H9 (cell line): ENCODE data around the gene APOL4. TPM values are rescaled to one million over a fixed set of nuclear protein-coding genes. Genes with fewer than 3 reads are reported as not detected.

ENCODE experiments used
- DNase-seq: peaks from one replicate; pipeline ENCODE4 v3.0.0-alpha.2; 2017
- H2AFZ ChIP-seq: one replicate; pipeline ENCODE4 v1.6.1; 2013; ENCODE audit warnings: mild to moderate bottlenecking, low read length, control low read depth, moderate library complexity
- H2AK5ac ChIP-seq: 2 replicates; pipeline ENCODE4 v1.6.1; 2013; ENCODE audit warnings: low read length, control low read depth, mixed read lengths; ENCODE audit not compliant: insufficient read length
- H2BK120ac ChIP-seq: one replicate; pipeline ENCODE4 v1.6.1; 2013; ENCODE audit warnings: low read depth, mild to moderate bottlenecking, low read length, control low read depth, inconsistent platforms; ENCODE audit not compliant: poor library complexity, severe bottlenecking
- H2BK12ac ChIP-seq: 2 replicates; pipeline ENCODE4 v1.6.1; 2013; ENCODE audit warnings: low read length, control low read depth, mixed read lengths, low read depth; ENCODE audit not compliant: insufficient read length
- H2BK15ac ChIP-seq: 2 replicates; pipeline ENCODE4 v1.6.1; 2013; ENCODE audit warnings: low read depth, low read length, control low read depth
- H2BK20ac ChIP-seq: one replicate; pipeline ENCODE4 v1.6.1; 2013; ENCODE audit warnings: low read depth, mild to moderate bottlenecking, low read length, control low read depth, inconsistent platforms; ENCODE audit not compliant: poor library complexity, severe bottlenecking
- H2BK5ac ChIP-seq: 2 replicates; pipeline ENCODE4 v1.6.1; 2013; ENCODE audit warnings: low read length, control low read depth, mixed read lengths; ENCODE audit not compliant: insufficient read length
- H3K14ac ChIP-seq: 2 replicates; pipeline ENCODE4 v1.6.1; 2013; ENCODE audit warnings: low read length, control low read depth; ENCODE audit not compliant: insufficient read depth
- H3K18ac ChIP-seq: 2 replicates; pipeline ENCODE4 v1.6.1; 2013; ENCODE audit warnings: low read depth, mild to moderate bottlenecking, mixed read lengths, low read length, control low read depth; ENCODE audit not compliant: insufficient read length
- H3K23ac ChIP-seq: 2 replicates; pipeline ENCODE4 v1.6.1; 2013; ENCODE audit warnings: low read length, control low read depth, mixed read lengths, low read depth; ENCODE audit not compliant: insufficient read length
- H3K23me2 ChIP-seq: 2 replicates; pipeline ENCODE4 v1.6.1; 2013; ENCODE audit warnings: low read depth, mild to moderate bottlenecking, mixed read lengths, low read length, control low read depth; ENCODE audit not compliant: insufficient read length, poor library complexity, severe bottlenecking
- H3K27ac ChIP-seq: 2 replicates; pipeline ENCODE4 v1.5.1; 2013; ENCODE audit warnings: low read length, control low read depth, mixed read lengths, low read depth; ENCODE audit not compliant: insufficient read length
- H3K27me3 ChIP-seq: 2 replicates; pipeline ENCODE4 v1.6.1; 2013; ENCODE audit warnings: low read length, control low read depth, inconsistent platforms; ENCODE audit not compliant: insufficient read depth
- H3K4ac ChIP-seq: 2 replicates; pipeline ENCODE4 v1.6.1; 2013; ENCODE audit warnings: low read depth, mild to moderate bottlenecking, control low read depth, inconsistent platforms, low read length, moderate library complexity
- H3K4me1 ChIP-seq: 2 replicates; pipeline ENCODE4 v1.6.1; 2013; ENCODE audit warnings: low read length, control low read depth, inconsistent platforms; ENCODE audit not compliant: insufficient read depth
- H3K4me2 ChIP-seq: 2 replicates; pipeline ENCODE4 v1.6.1; 2013; ENCODE audit warnings: low read length, control low read depth, mixed read lengths; ENCODE audit not compliant: insufficient read length, insufficient read depth
- H3K56ac ChIP-seq: 2 replicates; pipeline ENCODE4 v1.6.1; 2013; ENCODE audit warnings: low read depth, mild to moderate bottlenecking, mixed read lengths, low read length, control low read depth; ENCODE audit not compliant: insufficient read length
- H3K79me1 ChIP-seq: 2 replicates; pipeline ENCODE4 v1.6.1; 2013; ENCODE audit warnings: low read depth, mild to moderate bottlenecking, moderate library complexity, low read length, control low read depth, inconsistent platforms; ENCODE audit not compliant: insufficient read depth, poor library complexity, severe bottlenecking
- H3K79me2 ChIP-seq: 2 replicates; pipeline ENCODE4 v1.6.1; 2013; ENCODE audit warnings: low read length, control low read depth, inconsistent platforms; ENCODE audit not compliant: insufficient read depth
- H3K9ac ChIP-seq: 2 replicates; pipeline ENCODE4 v1.6.1; 2013; ENCODE audit warnings: low read length, control low read depth, mixed read lengths; ENCODE audit not compliant: insufficient read length; ENCODE audit errors: extremely low read depth
- H3K9me3 ChIP-seq: one replicate; pipeline ENCODE4 v1.6.1; 2013; ENCODE audit warnings: low read depth, low read length, inconsistent platforms; ENCODE audit not compliant: control insufficient read depth
- H3T11ph ChIP-seq: one replicate; pipeline ENCODE4 v1.6.1; 2013; ENCODE audit warnings: mild to moderate bottlenecking, low read length, control low read depth, inconsistent platforms
- H4K20me1 ChIP-seq: one replicate; pipeline ENCODE4 v1.6.1; 2013; ENCODE audit not compliant: control insufficient read depth, insufficient read length, insufficient read depth
- H4K5ac ChIP-seq: 2 replicates; pipeline ENCODE4 v1.6.1; 2013; ENCODE audit warnings: low read depth, mild to moderate bottlenecking, mixed read lengths, low read length, control low read depth; ENCODE audit not compliant: insufficient read length
- H4K8ac ChIP-seq: replicated peaks from 2 replicates; pipeline ENCODE4 v1.6.1; 2013; ENCODE audit warnings: low read length, control low read depth, mixed read lengths, low read depth; ENCODE audit not compliant: insufficient read length
- H4K91ac ChIP-seq: 2 replicates; pipeline ENCODE4 v1.6.1; 2013; ENCODE audit warnings: low read depth, mild to moderate bottlenecking, moderate library complexity, mixed read lengths, low read length, control low read depth; ENCODE audit not compliant: insufficient read length
- H3K27ac Mint-ChIP-seq, 3 experiments: 2 replicates in 2 of 3; 3 replicates in 1 of 3; pipeline ENCODE4 v1.8.0; 2020 to 2021; ENCODE audit warnings: mixed read lengths in 3 of 3, mild to moderate bottlenecking in 1 of 3, moderate library complexity in 1 of 3
- H3K27me3 Mint-ChIP-seq: 2 replicates; pipeline ENCODE4 v1.8.0; 2021; ENCODE audit warnings: low read depth, mild to moderate bottlenecking, moderate library complexity, mixed read lengths
- H3K36me3 Mint-ChIP-seq, 3 experiments: 2 replicates in 2 of 3; 3 replicates in 1 of 3; pipeline ENCODE4 v1.8.0; 2020 to 2021; ENCODE audit warnings: low read depth in 3 of 3, mixed read lengths in 3 of 3; ENCODE audit not compliant: insufficient read depth in 1 of 3
- H3K4me1 Mint-ChIP-seq, 2 experiments: 2 replicates each; pipeline ENCODE4 v1.8.0; 2020; ENCODE audit warnings: mixed read lengths in 2 of 2
- H3K4me3 Mint-ChIP-seq, 2 experiments: 2 replicates in 1 of 2; 3 replicates in 1 of 2; pipeline ENCODE4 v1.8.0; 2020 to 2021; ENCODE audit warnings: mild to moderate bottlenecking in 2 of 2, mixed read lengths in 2 of 2, moderate library complexity in 1 of 2
- H3K9me3 Mint-ChIP-seq, 2 experiments: 2 replicates in 1 of 2; 3 replicates in 1 of 2; pipeline ENCODE4 v1.8.0; 2020; ENCODE audit warnings: mild to moderate bottlenecking in 2 of 2, mixed read lengths in 2 of 2, moderate library complexity in 1 of 2
- CTCF ChIP-seq: fragments of 200-600 bp; sonication (generic); conservative IDR thresholded peaks from 3 replicates; pipeline ENCODE4 v1.8.0; 2021; ENCODE audit warnings: antibody characterized with exemption, mild to moderate bottlenecking
- WGBS: extraction: QIAGEN DNeasy Blood & Tissue Kit; methylation state at CpG from one replicate; pipeline ENCODE4 v1.1.7; 2013; ENCODE audit warnings: missing lambda C conversion rate, low lambda C conversion rate, mixed read lengths; ENCODE audit not compliant: insufficient read length; ENCODE audit errors: extremely low coverage; 5-methylcytosine and 5-hydroxymethylcytosine counted together
- total RNA-seq: library from RNA; stranded (reverse); gene quantifications from 2 replicates; pipeline ENCODE4 v1.2.1, GENCODE V29; 2021

The APOL4 gene
- total RNA-seq, 1 experiment from 2014 or later = not detected

- Histone ChIP-seq H4K20me1 (peaks cover 3% of the 10 kb centered on the region), H3K23me2 (no peaks in the 10 kb centered on the region), H4K8ac (no peak overlapping the region), H3K56ac (no peak overlapping the region), H3K14ac (no peak overlapping the region), H3K79me1 (no peaks in the 10 kb centered on the region), H3K9ac (no peak overlapping the region), H3K4me2 (no peak overlapping the region), H3K9me3 (no peaks in the 10 kb centered on the region), H2BK120ac (no peak overlapping the region), H2BK5ac (no peak overlapping the region), H3K4ac (no peak overlapping the region), H3K4me1 (no peaks in the 10 kb centered on the region), H3K23ac (no peak overlapping the region), H3K27ac (no peak overlapping the region), H2BK20ac (no peak overlapping the region), H4K5ac (no peak overlapping the region), H4K91ac (no peak overlapping the region), H3K27me3 (no peaks in the 10 kb centered on the region), H2BK15ac (no peak overlapping the region), H3K18ac (no peak overlapping the region), H3K79me2 (no peaks in the 10 kb centered on the region), H2AFZ (no peak overlapping the region), H2AK5ac (no peak overlapping the region), H2BK12ac (no peak overlapping the region), H3T11ph (no peak overlapping the region)
- no peak for DNase-seq
- Mint-ChIP-seq H3K27me3 (no peaks in the 10 kb centered on the region), H3K4me1 (peaks cover 0 to 5% of the 10 kb centered on the region in 2 experiments; a peak in 3 of 4 replicates), H3K36me3 (no peaks in the 10 kb centered on the region), H3K27ac (no peak overlapping the region), H3K4me3 (no peak overlapping the region), H3K9me3 (no peaks in the 10 kb centered on the region)
- no peak for TF ChIP-seq CTCF
- WGBS = no CpG with 5 or more reads among the region's 3 CpGs
Measured at GRCh38 chr22:36177160-36177559, 24.4 kb downstream of the APOL4 start.
